ENCODE results near the gene PRPF31.

GRCh38 chr19:54160182-54160811 is 44.7 kb downstream of the PRPF31 start:
- TF ChIP-seq GATA3 (IDR thresholded peaks at IDR 0.05; ENCODE audit: low read depth, low read length) (no peak), GATA2 (IDR thresholded peaks at IDR 0.05; ENCODE audit: low read depth, low read length) (no peak)

Data from SH-SY5Y (cell line).